HepG2 (cell line): Measurements from ENCODE around the gene ENO1. TPM values are rescaled to one million over a fixed set of nuclear protein-coding genes. Genes with fewer than 3 reads are reported as not detected.

Experiments used
- ATAC-seq: fragments of 200-7000 bp; cut with Tn5 transposase; 3 replicates; pipeline ENCODE4 v1.9.1; 2020; ENCODE audit warnings: mild to moderate bottlenecking, moderate library complexity
- BruUV-seq: library from RNA; stranded (reverse); fragments of 400-500 nt; replicated peaks from 2 replicates; lab custom pipeline; 2021; lab: Mats Ljungman, UMichigan
- CTCF ChIA-PET: fragments of 300-600 bp; formaldehyde crosslinking; extraction: SDS; loops from one replicate; lab custom pipeline; 2021; ENCODE audit warnings: low total read pairs, inconsistent platforms, low intra/inter-chr PET ratio; lab: Yijun Ruan, JAX
- POLR2A ChIA-PET: fragments of 350-600 bp; sonication (Branson Sonifier 250); formaldehyde crosslinking; loops from one replicate; lab custom pipeline; 2020; ENCODE audit warnings: antibody characterized with exemption, inconsistent platforms; lab: Yijun Ruan, JAX
- DNase-seq: peaks from one replicate; pipeline ENCODE4 v3.0.0-alpha.2; 2015; ENCODE audit warnings: low spot score
- FAIRE-seq: peaks from 3 replicates; lab custom pipeline; 2011; peaks lifted over from hg19 to GRCh38; lab: Jason Lieb, UNC
- H2AFZ ChIP-seq: one replicate; pipeline ENCODE4 v1.6.1; 2011; ENCODE audit warnings: low read length, inconsistent platforms
- H3K27ac ChIP-seq: fragments of 300-600 bp; 3 replicates; pipeline ENCODE4 v1.8.0; 2011; ENCODE audit warnings: mixed run types, mild to moderate bottlenecking, mixed read lengths, low read length, inconsistent platforms; ENCODE audit not compliant: insufficient read depth; ENCODE audit errors: extremely low read length
- H3K27me3 ChIP-seq, 2 experiments: fragments of 200-600 bp in 1 of 2; 2 replicates in 1 of 2; 3 replicates in 1 of 2; pipeline versions ENCODE4 v1.6.0 to v1.8.0; 2011; ENCODE audit warnings: low read length in 2 of 2, mild to moderate bottlenecking in 2 of 2, moderate library complexity in 2 of 2, inconsistent platforms in 1 of 2; ENCODE audit not compliant: insufficient read depth in 2 of 2, control insufficient read depth in 1 of 2
- H3K36me3 ChIP-seq, 2 experiments: fragments of 200-600 bp in 1 of 2; replicated peaks in 1 of 2; 2 replicates in 1 of 2; 3 replicates in 1 of 2; pipeline versions ENCODE4 v1.5.1 to v1.8.0; 2011; ENCODE audit warnings: low read length in 2 of 2, inconsistent platforms in 1 of 2; ENCODE audit not compliant: insufficient read depth in 2 of 2, control insufficient read depth in 1 of 2
- H3K4me1 ChIP-seq: 2 replicates; pipeline ENCODE4 v1.5.1; 2012; ENCODE audit warnings: low read length, inconsistent platforms; ENCODE audit not compliant: insufficient read depth
- H3K4me2 ChIP-seq: 2 replicates; pipeline ENCODE4 v1.6.0; 2011; ENCODE audit warnings: low read depth, low read length, inconsistent platforms
- H3K4me3 ChIP-seq, 3 experiments: fragments of 200-600 bp in 1 of 3; sonication (generic), shearing (Covaris generic) in 1 of 3; replicated peaks in 1 of 3; 2 replicates each; pipeline ENCODE4 v1.5.1; 2011 to 2016; ENCODE audit warnings: low read length in 3 of 3, inconsistent platforms in 2 of 3, low read depth in 2 of 3, mild to moderate bottlenecking in 2 of 3, control low read depth in 1 of 3, mixed read lengths in 1 of 3; ENCODE audit not compliant: insufficient read depth in 1 of 3
- H3K79me2 ChIP-seq: one replicate; pipeline ENCODE4 v1.6.1; 2011; ENCODE audit warnings: low read length, inconsistent platforms; ENCODE audit not compliant: insufficient read depth
- H3K9ac ChIP-seq: 2 replicates; pipeline ENCODE4 v1.6.0; 2011; ENCODE audit warnings: mild to moderate bottlenecking, low read depth, low read length, inconsistent platforms; ENCODE audit not compliant: insufficient read depth
- H3K9me3 ChIP-seq: 2 replicates; pipeline ENCODE4 v1.5.1; 2012; ENCODE audit warnings: mild to moderate bottlenecking, low read length
- H4K20me1 ChIP-seq: 2 replicates; pipeline ENCODE4 v1.6.0; 2011; ENCODE audit warnings: inconsistent platforms, mild to moderate bottlenecking, low read length, moderate library complexity; ENCODE audit not compliant: insufficient read depth
- DPF2 ChIP-seq: sonication (generic); formaldehyde crosslinking; IDR thresholded peaks from 2 replicates; pipeline ENCODE4 v1.4.0; 2020; ENCODE audit warnings: mild to moderate bottlenecking, low read depth, missing genetic modification reagents, borderline replicate concordance
- HNRNPUL1 ChIP-seq: fragments of 200-400 bp; formaldehyde crosslinking; IDR thresholded peaks from 2 replicates; pipeline ENCODE4 v1.6.1; 2017; ENCODE audit warnings: low read depth, mild to moderate bottlenecking, low read length, moderate library complexity
- HOXA7 ChIP-seq: sonication (generic); formaldehyde crosslinking; IDR thresholded peaks from 2 replicates; pipeline ENCODE4 v1.8.1; 2022; ENCODE audit warnings: mild to moderate bottlenecking, missing genetic modification reagents, moderate library complexity
- HOXA9 ChIP-seq: sonication (generic); formaldehyde crosslinking; IDR thresholded peaks from 2 replicates; pipeline ENCODE4 v1.8.1; 2022; ENCODE audit warnings: missing genetic modification reagents, mild to moderate bottlenecking, moderate library complexity, borderline replicate concordance
- MXI1 ChIP-seq: IDR thresholded peaks from 3 replicates; pipeline ENCODE4 v1.6.1; 2012; ENCODE audit warnings: low read depth, low read length, inconsistent platforms, borderline replicate concordance
- NPAS2 ChIP-seq: sonication (generic); formaldehyde crosslinking; IDR thresholded peaks from 2 replicates; pipeline ENCODE4 v1.8.0; 2022; ENCODE audit warnings: mild to moderate bottlenecking, missing genetic modification reagents, borderline replicate concordance
- NR2C2 ChIP-seq: sonication (generic); formaldehyde crosslinking; IDR thresholded peaks from 2 replicates; pipeline ENCODE4 v1.4.0; 2020; ENCODE audit warnings: missing genetic modification reagents, mild to moderate bottlenecking, moderate library complexity, borderline replicate concordance
- PAWR ChIP-seq: sonication (generic); formaldehyde crosslinking; IDR thresholded peaks from 2 replicates; pipeline ENCODE4 v1.4.0; 2020; ENCODE audit warnings: missing genetic modification reagents, mild to moderate bottlenecking, borderline replicate concordance
- PPARG ChIP-seq: conservative IDR thresholded peaks from 2 replicates; pipeline ENCODE4 v1.6.1; 2016; ENCODE audit warnings: missing biosample characterization, missing genetic modification reagents
- SIN3A ChIP-seq: IDR thresholded peaks from 2 replicates; pipeline ENCODE4 v1.6.1; 2011; ENCODE audit warnings: low read depth, mild to moderate bottlenecking, control low read depth, low read length, borderline replicate concordance
- SNAPC2 ChIP-seq: sonication (generic); formaldehyde crosslinking; IDR thresholded peaks from 2 replicates; pipeline ENCODE4 v1.8.1; 2022; ENCODE audit warnings: mild to moderate bottlenecking, missing genetic modification reagents
- SOX13 ChIP-seq, 3 experiments: fragments of 450-650 bp in 1 of 3; sonication (generic) in 1 of 3; formaldehyde crosslinking in 1 of 3; IDR thresholded peaks in 2 of 3; conservative IDR thresholded peaks in 1 of 3; 2 replicates each; pipeline versions ENCODE4 v1.5.0 to v1.6.1; 2016 to 2020; ENCODE audit warnings: antibody characterized with exemption in 1 of 3, mild to moderate bottlenecking in 1 of 3, missing compliant biosample characterization in 1 of 3, missing genetic modification reagents in 1 of 3, moderate library complexity in 1 of 3
- SOX5 ChIP-seq: IDR thresholded peaks from 2 replicates; pipeline ENCODE4 v1.6.1; 2016; ENCODE audit warnings: borderline replicate concordance
- SP4 ChIP-seq: sonication (generic); formaldehyde crosslinking; IDR thresholded peaks from 2 replicates; pipeline ENCODE4 v1.8.1; 2023; ENCODE audit warnings: mild to moderate bottlenecking, missing genetic modification reagents
- SRF ChIP-seq: IDR thresholded peaks from 2 replicates; pipeline ENCODE4 v1.6.1; 2011; ENCODE audit warnings: mild to moderate bottlenecking, low read depth, low read length, moderate library complexity
- SRY ChIP-seq: sonication (generic); formaldehyde crosslinking; IDR thresholded peaks from 2 replicates; pipeline ENCODE4 v1.8.0; 2022; ENCODE audit warnings: mild to moderate bottlenecking, missing genetic modification reagents
- TBX2 ChIP-seq: sonication (generic); formaldehyde crosslinking; IDR thresholded peaks from 2 replicates; pipeline ENCODE4 v1.5.0; 2020; ENCODE audit warnings: missing genetic modification reagents, mild to moderate bottlenecking, borderline replicate concordance
- TBX3 ChIP-seq: fragments of 450-650 bp; IDR thresholded peaks from 2 replicates; pipeline ENCODE4 v1.6.1; 2017; ENCODE audit warnings: antibody characterized with exemption, mild to moderate bottlenecking, inconsistent platforms, borderline replicate concordance
- ZNF383 ChIP-seq: sonication (generic); formaldehyde crosslinking; IDR thresholded peaks from 2 replicates; pipeline ENCODE4 v1.4.0; 2020; ENCODE audit warnings: missing genetic modification reagents, mild to moderate bottlenecking, borderline replicate concordance
- ZNF451 ChIP-seq: sonication (generic); formaldehyde crosslinking; IDR thresholded peaks from 2 replicates; pipeline ENCODE4 v1.5.0; 2020; ENCODE audit warnings: mild to moderate bottlenecking, missing genetic modification reagents
- ZNF839 ChIP-seq: sonication (generic); formaldehyde crosslinking; IDR thresholded peaks from 2 replicates; pipeline ENCODE4 v1.4.0; 2020; ENCODE audit warnings: missing genetic modification reagents, mild to moderate bottlenecking, borderline replicate concordance
- ZSCAN9 ChIP-seq: IDR thresholded peaks from 2 replicates; pipeline ENCODE4 v1.6.1; 2016; ENCODE audit warnings: borderline replicate concordance
- WGBS: methylation state at CpG from one replicate; pipeline ENCODE4 v1.1.6; 2017; ENCODE audit warnings: low lambda C conversion rate; 5-methylcytosine and 5-hydroxymethylcytosine counted together
- in situ Hi-C: cut with HindIII; loops from 2 replicates; pipeline ENCODE4 v1.10.0; 2017; ENCODE audit warnings: low pct_unique_long_range_greater_than_20kb; ENCODE audit not compliant: extremely low pct_ligation_motif_present
- intact Hi-C: fragments of 100-400 bp; cut with micrococcal nuclease; formaldehyde crosslinking; loops from one replicate; pipeline ENCODE4 v1.10.0; 2022; ENCODE audit not compliant: unreplicated experiment
- polyA plus RNA-seq, 8 experiments: library from polyadenylated mRNA; depleted of rRNA in 3 of 8; stranded (reverse) in 7 of 8; unstranded in 1 of 8; fragments of >200 nt; fragmentation: Illumina TruSeq in 4 of 8; extraction: Trizol in 4 of 8; gene quantifications; 2 replicates each; pipeline versions ENCODE4 v1.2.1 to v1.2.3, GENCODE V29; 2011 to 2016; ENCODE audit warnings: low read depth in 4 of 8, missing spikeins in 1 of 8, mixed read lengths in 1 of 8; ENCODE audit not compliant: insufficient read depth in 1 of 8
- total RNA-seq, 5 experiments: library from RNA; depleted of rRNA; stranded (reverse); fragments of >200 nt; fragmentation: Illumina TruSeq; extraction: Trizol; gene quantifications; 2 replicates each; pipeline ENCODE4 v1.2.3, GENCODE V29; 2016; ENCODE audit warnings: low read depth in 1 of 5
- TF ChIP-seq, protein P1 (sequence below): sonication (generic); formaldehyde crosslinking; IDR thresholded peaks from 2 replicates; pipeline ENCODE4 v1.4.0; 2020; ENCODE audit warnings: missing genetic modification reagents, borderline replicate concordance

ENO1 gene
- total and polyA plus RNA-seq, 2 of the 13 experiments (the other 11 are each of a cell fraction or from before 2014, with no cell fraction given) = 1,559 to 3,103 TPM

DNA sequence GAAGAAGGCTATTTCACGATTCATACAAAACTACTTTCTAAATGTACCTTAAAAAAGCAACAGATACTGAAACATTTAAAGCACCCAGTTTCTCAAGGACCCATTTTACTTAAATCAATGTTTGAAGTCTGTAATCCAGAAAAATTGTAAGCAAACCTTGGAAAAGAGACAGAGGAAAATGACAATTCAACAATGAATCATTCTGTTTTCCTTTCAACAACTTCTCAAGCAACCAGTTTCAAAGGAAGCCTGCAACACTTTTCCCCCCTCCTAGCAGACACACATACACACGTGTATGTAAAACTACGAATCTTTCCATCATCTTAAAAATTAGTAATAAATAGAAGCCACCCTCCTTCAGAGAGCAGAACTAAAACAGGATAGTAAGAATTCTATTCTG lies 62.2 kb downstream of the ENO1 start (continued):
- no peak for TF ChIP-seq HOXA9 (CRISPR knock-in tag)
- no peak for TF ChIP-seq ZNF383 (CRISPR knock-in tag)
- TF ChIP-seq SNAPC2 (CRISPR knock-in tag) = no peak
- TF ChIP-seq NPAS2 = no peak
- no peak for TF ChIP-seq SRY (CRISPR knock-in tag)
- no peak for TF ChIP-seq PPARG
- no peak for TF ChIP-seq TBX2 (CRISPR knock-in tag)
- TF ChIP-seq MXI1 = 0 out of 3 replicates have a peak, but pooled peaks have one; percentile 13
- no peak for TF ChIP-seq ZNF451
- no peak for TF ChIP-seq SIN3A
- TF ChIP-seq SP4 = no peak
- TF ChIP-seq ZSCAN9 = no peak
- TF ChIP-seq PAWR (CRISPR knock-in tag) = no peak
- no peak for TF ChIP-seq DPF2
- TF ChIP-seq TBX3 = no peak

- no peak overlapping the region for H2AFZ ChIP-seq
- peak overlapping the region; percentile 84 for H3K4me2 ChIP-seq
- FAIRE-seq = peak; percentile 55
- CTCF ChIA-PET = no interaction called here
- H3K27ac ChIP-seq = peak overlapping the region; percentile 88
- no peak for ATAC-seq
- peaks cover 31% of the 10 kb centered on the region for H4K20me1 ChIP-seq
- H3K79me2 ChIP-seq = peaks cover 68% of the 10 kb centered on the region
- peak overlapping the region; percentile 91 for H3K9ac ChIP-seq
- intact Hi-C loops = loop anchor here (5.0 kb wide), 2 partner anchors 42 to 73 kb away; no protein-coding TSS in a partner anchor
- no peaks in the 10 kb centered on the region for H3K36me3 ChIP-seq
- in situ Hi-C loops = no loop called here
- BruUV-seq = no TSS peak
- POLR2A ChIA-PET = interaction anchor here (1.3 to 3.5 kb wide), 5 partner anchors 33 to 76 kb away, joined by 3 to 18 read pairs (median 4); partner anchors contain the start of gene ENO1
- no peaks in the 10 kb centered on the region; a peak in 1 of 5 replicates for H3K27me3 ChIP-seq
- DNase-seq = no peak
- WGBS = 0% methylated on average over 2 of the region's 2 CpGs
- H3K4me3 ChIP-seq = peak overlapping the region; percentile 86 to 95 (median 91)
- H3K9me3 ChIP-seq = no peaks in the 10 kb centered on the region
- H3K4me1 ChIP-seq = peaks cover 57% of the 10 kb centered on the region
- TF ChIP-seq HNRNPUL1 = no peak
- TF ChIP-seq HOXA7 (CRISPR knock-in tag) = no peak
- peak; percentile 53; the same call in 1 of the 2 replicates for TF ChIP-seq SOX13 (IDR thresholded peaks at IDR 0.05)
- peak in 1 of 2 experiments; percentile 81; a peak in 2 of 4 replicates for TF ChIP-seq SOX13 (CRISPR knock-in tag; conservative IDR thresholded peaks at IDR 0.05 in 1 of 2, IDR thresholded peaks at IDR 0.05 in 1 of 2)
- no peak for TF ChIP-seq ZNF839
- TF ChIP-seq SRF = peak; percentile 78
- TF ChIP-seq NR2C2 (CRISPR knock-in tag) = no peak
- TF ChIP-seq SOX5 (CRISPR knock-in tag) = peak; percentile 75
- TF ChIP-seq, protein P1, sequence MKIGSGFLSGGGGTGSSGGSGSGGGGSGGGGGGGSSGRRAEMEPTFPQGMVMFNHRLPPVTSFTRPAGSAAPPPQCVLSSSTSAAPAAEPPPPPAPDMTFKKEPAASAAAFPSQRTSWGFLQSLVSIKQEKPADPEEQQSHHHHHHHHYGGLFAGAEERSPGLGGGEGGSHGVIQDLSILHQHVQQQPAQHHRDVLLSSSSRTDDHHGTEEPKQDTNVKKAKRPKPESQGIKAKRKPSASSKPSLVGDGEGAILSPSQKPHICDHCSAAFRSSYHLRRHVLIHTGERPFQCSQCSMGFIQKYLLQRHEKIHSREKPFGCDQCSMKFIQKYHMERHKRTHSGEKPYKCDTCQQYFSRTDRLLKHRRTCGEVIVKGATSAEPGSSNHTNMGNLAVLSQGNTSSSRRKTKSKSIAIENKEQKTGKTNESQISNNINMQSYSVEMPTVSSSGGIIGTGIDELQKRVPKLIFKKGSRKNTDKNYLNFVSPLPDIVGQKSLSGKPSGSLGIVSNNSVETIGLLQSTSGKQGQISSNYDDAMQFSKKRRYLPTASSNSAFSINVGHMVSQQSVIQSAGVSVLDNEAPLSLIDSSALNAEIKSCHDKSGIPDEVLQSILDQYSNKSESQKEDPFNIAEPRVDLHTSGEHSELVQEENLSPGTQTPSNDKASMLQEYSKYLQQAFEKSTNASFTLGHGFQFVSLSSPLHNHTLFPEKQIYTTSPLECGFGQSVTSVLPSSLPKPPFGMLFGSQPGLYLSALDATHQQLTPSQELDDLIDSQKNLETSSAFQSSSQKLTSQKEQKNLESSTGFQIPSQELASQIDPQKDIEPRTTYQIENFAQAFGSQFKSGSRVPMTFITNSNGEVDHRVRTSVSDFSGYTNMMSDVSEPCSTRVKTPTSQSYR (CRISPR knock-in tag) = peak; percentile 43; the same call in 1 of the 2 replicates
Observed at GRCh38 chr1:8815582-8816151, 62.8 kb downstream of the ENO1 start.
